ENCODE results near the gene PRDM1.
"Not testable (repeated sequence)": the region's sequence is repeated elsewhere in the genome, so short reads cannot be mapped to it uniquely, and the experiment has no call there.

PRDM1 gene

GRCh38 chr6:106147476-106147875 is 61.3 kb downstream of the PRDM1 start:
- no peaks in the 10 kb centered on the region for H3K9me3 ChIP-seq (ENCODE audit: control insufficient read depth, insufficient read depth, low read depth, low read length)
- no peaks in the 10 kb centered on the region for H3K36me3 ChIP-seq (ENCODE audit: control insufficient read depth in 2 of 2, insufficient read depth in 1 of 2, low read length in 2 of 2)
- POLR2A ChIA-PET, result no interaction called here
- H3K4me3 ChIP-seq (ENCODE audit: low read depth, low read length), result no peak overlapping the region
- TF ChIP-seq ZNF140 (tag by site-specific recombination; IDR thresholded peaks at IDR 0.05), result no peak
- TF ChIP-seq, protein P1, sequence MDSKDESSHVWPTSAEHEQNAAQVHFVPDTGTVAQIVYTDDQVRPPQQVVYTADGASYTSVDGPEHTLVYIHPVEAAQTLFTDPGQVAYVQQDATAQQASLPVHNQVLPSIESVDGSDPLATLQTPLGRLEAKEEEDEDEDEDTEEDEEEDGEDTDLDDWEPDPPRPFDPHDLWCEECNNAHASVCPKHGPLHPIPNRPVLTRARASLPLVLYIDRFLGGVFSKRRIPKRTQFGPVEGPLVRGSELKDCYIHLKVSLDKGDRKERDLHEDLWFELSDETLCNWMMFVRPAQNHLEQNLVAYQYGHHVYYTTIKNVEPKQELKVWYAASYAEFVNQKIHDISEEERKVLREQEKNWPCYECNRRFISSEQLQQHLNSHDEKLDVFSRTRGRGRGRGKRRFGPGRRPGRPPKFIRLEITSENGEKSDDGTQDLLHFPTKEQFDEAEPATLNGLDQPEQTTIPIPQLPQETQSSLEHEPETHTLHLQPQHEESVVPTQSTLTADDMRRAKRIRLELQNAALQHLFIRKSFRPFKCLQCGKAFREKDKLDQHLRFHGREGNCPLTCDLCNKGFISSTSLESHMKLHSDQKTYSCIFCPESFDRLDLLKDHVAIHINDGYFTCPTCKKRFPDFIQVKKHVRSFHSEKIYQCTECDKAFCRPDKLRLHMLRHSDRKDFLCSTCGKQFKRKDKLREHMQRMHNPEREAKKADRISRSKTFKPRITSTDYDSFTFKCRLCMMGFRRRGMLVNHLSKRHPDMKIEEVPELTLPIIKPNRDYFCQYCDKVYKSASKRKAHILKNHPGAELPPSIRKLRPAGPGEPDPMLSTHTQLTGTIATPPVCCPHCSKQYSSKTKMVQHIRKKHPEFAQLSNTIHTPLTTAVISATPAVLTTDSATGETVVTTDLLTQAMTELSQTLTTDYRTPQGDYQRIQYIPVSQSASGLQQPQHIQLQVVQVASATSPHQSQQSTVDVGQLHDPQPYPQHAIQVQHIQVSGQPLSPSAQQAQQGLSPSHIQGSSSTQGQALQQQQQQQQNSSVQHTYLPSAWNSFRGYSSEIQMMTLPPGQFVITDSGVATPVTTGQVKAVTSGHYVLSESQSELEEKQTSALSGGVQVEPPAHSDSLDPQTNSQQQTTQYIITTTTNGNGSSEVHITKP (tag by site-specific recombination; IDR thresholded peaks at IDR 0.05), result no peak
- TF ChIP-seq MZF1 (tag by site-specific recombination; IDR thresholded peaks at IDR 0.05; ENCODE audit: borderline replicate concordance), result no peak
- no peak for TF ChIP-seq ZNF513 (tag by site-specific recombination; IDR thresholded peaks at IDR 0.05)
- no peak for TF ChIP-seq ZNF548 (tag by site-specific recombination; IDR thresholded peaks at IDR 0.05)
- no peak overlapping the region for H3K27ac ChIP-seq (ENCODE audit: extremely low read depth, low read depth, low read length)
- CTCF ChIA-PET, result interaction anchor here (0.7 kb wide), 1 partner anchor 565 kb away, joined by 3 read pairs; no protein-coding TSS in a partner anchor
- no peaks in the 10 kb centered on the region for H3K4me1 ChIP-seq (ENCODE audit: control insufficient read depth, insufficient read depth, low read length)

DNA sequence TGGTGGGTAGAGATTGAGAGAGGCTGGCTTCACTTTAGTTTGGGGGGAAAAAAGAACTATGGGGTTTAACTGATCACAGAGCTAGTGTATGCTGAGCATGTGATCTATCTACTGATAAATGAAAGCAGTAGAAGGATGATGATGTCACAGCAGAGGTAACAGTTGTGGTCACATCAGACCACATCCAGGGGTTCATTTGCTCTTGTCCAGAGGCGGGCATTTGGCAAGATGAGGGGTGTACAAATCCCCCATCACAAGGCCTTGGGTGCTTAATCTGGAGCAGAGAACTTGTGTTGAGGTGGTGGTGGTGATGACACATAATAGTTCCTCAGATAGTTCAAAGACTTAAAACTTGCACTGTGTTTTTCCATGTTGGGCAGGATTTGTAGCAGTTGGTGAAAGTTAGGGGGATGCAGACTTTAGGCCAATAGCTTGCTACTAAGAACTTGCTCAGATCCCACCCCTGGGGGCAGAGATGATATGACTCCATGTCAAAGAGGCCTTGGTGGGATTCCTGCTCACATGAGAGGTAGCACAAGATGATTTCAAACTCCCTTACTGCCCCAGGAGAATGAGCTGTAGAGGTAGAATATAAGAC is 63.4 kb downstream of the PRDM1 start:
- Histone ChIP-seq H3K4me1 (ENCODE audit: control insufficient read depth, insufficient read depth, low read length) (no peaks in the 10 kb centered on the region), H3K4me3 (ENCODE audit: low read depth, low read length) (no peak overlapping the region), H3K9me3 (ENCODE audit: control insufficient read depth, insufficient read depth, low read depth, low read length) (no peaks in the 10 kb centered on the region), H3K36me3 (ENCODE audit: control insufficient read depth in 2 of 2, insufficient read depth in 1 of 2, low read length in 2 of 2) (no peaks in the 10 kb centered on the region), H3K27ac (ENCODE audit: extremely low read depth, low read depth, low read length) (no peak overlapping the region)
- TF ChIP-seq YY2 (tag by site-specific recombination; IDR thresholded peaks at IDR 0.05) (no peak), ZBTB17 (tag by site-specific recombination; IDR thresholded peaks at IDR 0.05) (no peak), ZNF626 (tag by site-specific recombination; IDR thresholded peaks at IDR 0.05) (no peak), AEBP2 (tag by site-specific recombination; IDR thresholded peaks at IDR 0.05; ENCODE audit: borderline replicate concordance) (no peak), SETDB1 (IDR thresholded peaks at IDR 0.05; ENCODE audit: insufficient read length, low read length) (no peak), ZBTB7A (tag by site-specific recombination; IDR thresholded peaks at IDR 0.05; ENCODE audit: low read depth) (no peak), ZNF37A (tag by site-specific recombination; IDR thresholded peaks at IDR 0.05) (no peak), ZNF394 (tag by site-specific recombination; IDR thresholded peaks at IDR 0.05; ENCODE audit: borderline replicate concordance) (no peak), REPIN1 (tag by site-specific recombination; IDR thresholded peaks at IDR 0.05; ENCODE audit: low read depth) (no peak), ZFP37 (tag by site-specific recombination; IDR thresholded peaks at IDR 0.05) (no peak), ZNF202 (tag by site-specific recombination; IDR thresholded peaks at IDR 0.05; ENCODE audit: borderline replicate concordance) (no peak), ZBTB1 (tag by site-specific recombination; IDR thresholded peaks at IDR 0.05) (no peak)
- TF ChIP-seq, protein P2, sequence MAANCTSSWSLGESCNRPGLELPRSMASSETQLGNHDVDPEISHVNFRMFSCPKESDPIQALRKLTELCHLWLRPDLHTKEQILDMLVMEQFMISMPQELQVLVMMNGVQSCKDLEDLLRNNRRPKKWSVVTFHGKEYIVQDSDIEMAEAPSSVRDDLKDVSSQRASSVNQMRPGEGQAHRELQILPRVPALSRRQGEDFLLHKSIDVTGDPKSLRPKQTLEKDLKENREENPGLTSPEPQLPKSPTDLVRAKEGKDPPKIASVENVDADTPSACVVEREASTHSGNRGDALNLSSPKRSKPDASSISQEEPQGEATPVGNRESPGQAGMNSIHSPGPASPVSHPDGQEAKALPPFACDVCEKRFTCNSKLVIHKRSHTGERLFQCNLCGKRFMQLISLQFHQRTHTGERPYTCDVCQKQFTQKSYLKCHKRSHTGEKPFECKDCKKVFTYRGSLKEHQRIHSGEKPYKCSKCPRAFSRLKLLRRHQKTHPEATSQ (tag by site-specific recombination; IDR thresholded peaks at IDR 0.05), result no peak
- POLR2A ChIA-PET, result no interaction called here
- CTCF ChIA-PET, result interaction anchor here (0.5 to 1.0 kb wide), 3 partner anchors 14 to 984 kb away, joined by 3 to 4 read pairs (median 3); no protein-coding TSS in a partner anchor

- H3K27ac ChIP-seq (ENCODE audit: extremely low read depth, low read depth, low read length); H3K36me3 ChIP-seq (ENCODE audit: control insufficient read depth in 2 of 2, insufficient read depth in 1 of 2, low read length in 2 of 2); H3K4me3 ChIP-seq (ENCODE audit: low read depth, low read length); H3K9me3 ChIP-seq (ENCODE audit: control insufficient read depth, insufficient read depth, low read depth, low read length); CTCF ChIA-PET; POLR2A ChIA-PET; H3K4me1 ChIP-seq (ENCODE audit: control insufficient read depth, insufficient read depth, low read length): not testable (repeated sequence)
These were observed 66.3 kb downstream of the PRDM1 start for GRCh38 chr6:106152476-106152875.
